Left lung (tissue), 10 donors: Measurements from ENCODE around the gene FAM13A. TPM values are rescaled to one million over a fixed set of nuclear protein-coding genes. Genes with fewer than 3 reads are reported as not detected.

Experiments used
- ATAC-seq: fragments of 200-7000 bp; cut with Tn5 transposase; one replicate; pipeline ENCODE4 v1.9.1; 2020; ENCODE audit warnings: moderate library complexity
- DNase-seq, 4 donors: peaks; one replicate each; pipeline ENCODE4 v3.0.0-alpha.2; 2013 to 2020
- H3K27ac ChIP-seq, 2 donors: fragments of 200-600 bp; sonication (generic) in 1 of 2; one replicate each; pipeline versions ENCODE4 v1.5.0 to v1.8.0; 2020 to 2021
- H3K27me3 ChIP-seq, 2 donors: fragments of 200-600 bp; sonication (generic) in 1 of 2; one replicate each; pipeline versions ENCODE4 v1.5.0 to v1.8.0; 2020 to 2021
- H3K36me3 ChIP-seq, 2 donors: fragments of 200-600 bp; sonication (generic) in 1 of 2; one replicate each; pipeline versions ENCODE4 v1.5.0 to v1.8.0; 2020 to 2021
- H3K4me1 ChIP-seq, 2 donors: fragments of 200-600 bp; one replicate each; pipeline ENCODE4 v1.8.0; 2021
- H3K4me3 ChIP-seq, 2 donors: fragments of 200-600 bp; sonication (generic) in 1 of 2; one replicate each; pipeline versions ENCODE4 v1.5.0 to v1.8.0; 2020 to 2021; ENCODE audit warnings: mild to moderate bottlenecking in 1 of 2
- H3K9me3 ChIP-seq, 2 donors: fragments of 200-600 bp; sonication (generic) in 1 of 2; one replicate each; pipeline versions ENCODE4 v1.5.0 to v1.8.0; 2020 to 2021
- CTCF ChIP-seq, 2 donors: fragments of 200-600 bp; sonication (generic) in 1 of 2; IDR thresholded peaks; one replicate each; pipeline versions ENCODE4 v1.5.0 to v1.8.0; 2021; ENCODE audit warnings: antibody characterized with exemption in 2 of 2
- intact Hi-C, 2 donors: fragments of 100-400 bp; cut with DNase I; formaldehyde crosslinking; loops; one replicate each; pipeline versions ENCODE4 v1.11.2 to v1.14.2; 2022
- polyA plus RNA-seq, 6 donors: library from polyadenylated mRNA; unstranded; fragments of 120-200 nt; gene quantifications; one replicate each; pipeline ENCODE4 v1.2.1, GENCODE V29; 2013; ENCODE audit not compliant: insufficient read length in 6 of 6
- total RNA-seq, 2 donors: library from RNA; stranded (reverse); fragmentation: NEBNext Ultra II Directional; extraction: Animal tissue kit (Norgen Biotek cat#: 25700); gene quantifications; one replicate each; pipeline ENCODE4 v1.2.1, GENCODE V29; 2021
- donor health status: DM: no; HTN: yes; CAD: no.
- donor health status: DM: no; HTN: no; CAD: no.

FAM13A gene
- total and polyA plus RNA-seq, 8 donors: 22.2 to 69.5 (median 52.2) TPM

- TF ChIP-seq CTCF (IDR thresholded peaks at IDR 0.05): no peak
- H3K27ac ChIP-seq: peak overlapping the region in 1 of 2 donors; percentile 4
- H3K4me1 ChIP-seq: peaks cover 0 to 12% of the 10 kb centered on the region in 2 donors
- no peaks in the 10 kb centered on the region for H3K9me3 ChIP-seq
- ATAC-seq (no peak), DNase-seq (peak in 1 of 4 donors; percentile 66)
- intact Hi-C loops: no loop called here
- H3K27me3 ChIP-seq: no peaks in the 10 kb centered on the region
- H3K36me3 ChIP-seq: no peaks in the 10 kb centered on the region
- H3K4me3 ChIP-seq: no peak overlapping the region
These were observed 228.0 kb downstream of the FAM13A start for GRCh38 chr4:88828842-88829571.

GRCh38 chr4:88827442-88827841, 229.5 kb downstream of the FAM13A start:
- Histone ChIP-seq H3K27me3 (no peaks in the 10 kb centered on the region), H3K9me3 (no peaks in the 10 kb centered on the region), H3K36me3 (no peaks in the 10 kb centered on the region), H3K4me3 (no peak overlapping the region), H3K4me1 (peaks cover 0 to 19% of the 10 kb centered on the region in 2 donors), H3K27ac (no peak overlapping the region)
- intact Hi-C loops: no loop called here
- TF ChIP-seq CTCF (IDR thresholded peaks at IDR 0.05): no peak
- DNase-seq (no peak), ATAC-seq (no peak)

GRCh38 chr4:88826771-88827170, 230.2 kb downstream of the FAM13A start:
- intact Hi-C loops: no loop called here
- H3K27me3 ChIP-seq: no peaks in the 10 kb centered on the region
- no peaks in the 10 kb centered on the region for H3K36me3 ChIP-seq
- no peak for ATAC-seq
- no peak overlapping the region for H3K27ac ChIP-seq
- TF ChIP-seq CTCF (IDR thresholded peaks at IDR 0.05): no peak
- no peaks in the 10 kb centered on the region for H3K9me3 ChIP-seq
- no peak for DNase-seq
- peaks cover 0 to 26% of the 10 kb centered on the region in 2 donors for H3K4me1 ChIP-seq
- no peak overlapping the region for H3K4me3 ChIP-seq

DNA sequence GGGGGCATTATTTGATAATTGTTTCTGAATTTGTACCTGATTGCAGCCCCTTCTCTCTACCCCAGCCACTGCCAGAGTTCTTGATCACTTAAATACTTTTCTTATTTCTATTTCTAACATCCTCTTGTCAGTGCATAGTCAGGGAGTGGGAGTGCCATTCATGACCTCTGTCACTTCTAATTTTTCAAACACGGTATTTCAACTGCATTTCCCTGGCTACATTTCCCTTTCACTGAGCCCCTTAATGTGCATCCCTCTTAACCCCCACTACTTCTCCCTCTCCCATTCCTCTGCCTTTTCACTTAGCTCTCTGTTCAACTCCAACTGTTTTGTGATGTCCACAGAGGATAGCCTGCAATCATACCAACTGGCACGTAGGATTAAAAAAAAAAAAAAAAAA, 231.1 kb downstream of the FAM13A start:
- Histone ChIP-seq H3K9me3 (no peaks in the 10 kb centered on the region), H3K36me3 (no peaks in the 10 kb centered on the region), H3K4me1 (peaks cover 0 to 34% of the 10 kb centered on the region in 2 donors), H3K27ac (no peak overlapping the region), H3K27me3 (no peaks in the 10 kb centered on the region), H3K4me3 (no peak overlapping the region)
- intact Hi-C loops: no loop called here
- DNase-seq: no peak
- no peak for TF ChIP-seq CTCF (IDR thresholded peaks at IDR 0.05)
- ATAC-seq: no peak

- Histone ChIP-seq H3K36me3 (no peaks in the 10 kb centered on the region), H3K27me3 (no peaks in the 10 kb centered on the region), H3K4me1 (peaks cover 15 to 51% of the 10 kb centered on the region in 2 donors), H3K27ac (peak overlapping the region; percentile 91 to 95), H3K4me3 (peak overlapping the region; percentile 39 to 54), H3K9me3 (no peaks in the 10 kb centered on the region)
- intact Hi-C loops: no loop called here
- ATAC-seq: peak; percentile 94
- no peak for TF ChIP-seq CTCF (IDR thresholded peaks at IDR 0.05)
- DNase-seq: peak; percentile 89 to 98 (median 94)
These were observed 233.7 kb downstream of the FAM13A start for GRCh38 chr4:88823058-88823919.
